Stimulated activated CD4-positive, alpha-beta T cell treated with anti-CD3 and anti-CD28 coated beads, Interleukin-1b, Interleukin-23, amount 100 ng/mL, for 24 hours (primary cell): Measurements from ENCODE around the gene GSTA5.
"Not testable (repeated sequence)": the region's sequence is repeated elsewhere in the genome, so short reads cannot be mapped to it uniquely, and the experiment has no call there.

Experiments
- DNase-seq, 4 experiments: peaks; one replicate each; pipeline ENCODE4 v3.0.0-alpha.2; 2020; ENCODE audit warnings: low read depth in 4 of 4, low spot score in 1 of 4

The GSTA5 gene

DNA sequence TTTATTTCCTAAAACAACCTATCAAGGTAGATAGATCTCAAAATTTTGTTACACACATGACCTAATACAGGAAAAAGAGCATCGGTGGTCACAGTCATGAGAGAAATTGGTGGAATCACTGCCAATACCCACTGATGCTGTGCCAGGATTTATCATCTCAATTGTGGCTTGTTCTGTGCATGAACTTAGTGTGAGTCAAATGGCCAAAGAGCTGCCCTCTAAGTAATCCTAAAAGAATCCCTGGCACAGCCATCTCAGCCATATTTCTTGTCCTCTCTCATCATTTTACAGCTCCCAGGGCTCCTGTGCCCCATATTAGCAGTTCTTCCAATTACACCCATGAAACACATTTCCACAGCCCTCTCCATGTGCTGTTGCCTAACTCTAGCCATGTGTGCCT is 6.1 kb downstream of the GSTA5 start:
- no peak for DNase-seq

DNA sequence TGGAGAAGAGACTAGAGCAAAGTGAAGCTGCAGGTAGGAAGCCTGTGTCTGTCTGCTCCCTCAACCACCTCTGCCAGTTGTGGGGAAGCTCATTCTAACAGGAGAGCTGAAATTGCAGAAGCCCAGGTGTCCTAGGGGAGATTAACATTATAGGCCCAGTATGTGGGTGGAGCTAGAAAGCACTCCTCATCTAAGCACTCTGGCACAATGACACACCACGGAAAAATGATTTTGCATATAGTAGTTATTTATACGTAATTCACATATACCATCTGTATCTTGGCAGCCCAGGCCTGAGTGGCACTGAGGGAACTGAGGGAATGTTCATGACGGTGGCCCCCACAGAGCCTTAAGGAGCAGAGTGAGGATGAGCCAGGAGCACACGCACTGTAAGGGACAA is 9.7 kb downstream of the GSTA5 start:
- not testable (repeated sequence) for DNase-seq

DNA sequence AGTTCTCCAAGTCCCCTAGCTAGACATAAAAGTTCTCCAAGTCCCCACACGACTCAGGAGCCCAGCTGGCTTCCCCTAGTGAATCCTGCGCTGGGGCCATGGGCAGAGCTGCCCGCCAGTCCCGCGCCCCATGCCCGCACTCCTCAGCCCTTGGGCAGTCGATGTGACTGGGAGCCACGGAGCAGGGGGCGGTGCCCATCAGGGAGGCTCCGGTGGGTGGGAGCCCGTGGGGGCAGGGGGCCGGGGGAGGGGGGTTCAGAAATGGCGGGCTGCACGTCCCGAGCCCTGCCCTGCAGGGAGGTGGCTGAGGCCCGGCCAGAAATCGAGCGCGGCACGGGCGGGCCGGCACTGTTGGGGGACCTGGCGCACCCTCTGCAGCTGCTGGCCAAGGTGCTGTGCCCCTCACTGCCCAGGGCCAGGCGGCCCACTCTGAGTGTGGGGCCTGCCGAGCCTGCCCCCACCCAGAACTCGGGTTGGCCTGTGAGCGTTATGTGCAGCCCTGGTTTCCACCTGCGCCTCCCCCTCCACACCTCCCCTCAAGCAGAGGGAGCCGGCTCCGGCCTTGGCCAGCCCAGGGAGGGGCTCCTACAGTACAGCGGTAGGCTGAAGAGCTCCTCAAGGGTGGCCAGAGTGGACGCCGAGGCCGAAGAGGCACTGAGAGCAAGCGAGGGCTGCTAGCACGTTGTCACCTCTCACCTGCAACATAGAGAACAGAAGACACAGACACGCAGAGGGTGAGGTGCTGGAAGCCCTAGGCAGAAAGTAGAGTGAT is 11.4 kb downstream of the GSTA5 start:
- DNase-seq, result no peak

DNA sequence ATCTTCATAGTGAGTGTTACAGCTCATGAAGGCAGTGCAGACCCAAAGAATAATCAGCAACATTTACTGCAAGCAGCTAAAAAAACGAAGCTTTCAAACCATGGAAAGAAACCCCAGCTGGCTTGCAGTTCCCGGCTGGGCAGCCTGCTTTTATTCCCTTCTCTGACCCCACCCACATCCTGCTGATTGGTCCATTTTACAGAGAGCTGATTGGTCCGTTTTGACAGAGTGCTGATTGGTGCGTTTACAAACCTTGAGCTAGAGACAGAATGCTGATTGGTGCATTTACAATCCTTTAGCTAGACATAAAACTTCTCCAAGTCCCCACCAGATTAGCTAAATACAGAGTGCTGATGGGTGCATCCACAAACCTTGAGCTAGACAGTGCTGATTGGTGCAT is 12.0 kb downstream of the GSTA5 start:
- DNase-seq, result not testable (repeated sequence)

DNA sequence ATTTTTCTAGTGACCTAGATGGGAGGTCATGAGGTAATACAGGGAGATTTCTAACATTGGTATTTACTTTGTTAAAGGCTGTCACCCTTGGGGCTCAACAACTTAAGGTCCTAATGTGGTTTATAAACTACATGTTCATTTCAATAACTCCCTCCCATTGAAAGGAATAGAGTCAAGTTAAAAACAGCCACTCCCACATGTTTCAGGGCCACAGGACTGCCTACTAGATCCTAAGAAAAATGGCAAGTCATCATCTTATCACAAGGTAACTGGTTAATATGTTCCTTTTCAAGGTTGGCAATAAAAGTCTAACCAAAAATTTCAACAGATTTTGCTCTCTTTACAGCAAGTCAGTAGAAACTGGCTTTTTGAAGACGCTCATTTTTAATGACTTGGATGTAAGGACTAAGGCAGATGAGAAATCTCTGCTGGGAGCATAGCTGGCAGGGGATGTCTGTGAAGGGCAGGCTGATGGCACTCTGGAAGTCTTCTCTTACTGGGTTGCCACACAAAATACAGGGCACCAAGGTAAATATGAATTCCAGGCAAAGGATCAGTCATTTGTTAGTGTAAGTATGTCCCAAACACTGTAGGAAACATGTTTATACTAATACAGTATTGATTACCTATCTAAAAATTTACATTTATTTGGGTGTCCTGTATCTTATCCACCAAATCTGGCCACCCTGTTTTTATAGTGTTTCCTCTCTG is 13.4 kb downstream of the GSTA5 start:
- DNase-seq, result not testable (repeated sequence)

DNA sequence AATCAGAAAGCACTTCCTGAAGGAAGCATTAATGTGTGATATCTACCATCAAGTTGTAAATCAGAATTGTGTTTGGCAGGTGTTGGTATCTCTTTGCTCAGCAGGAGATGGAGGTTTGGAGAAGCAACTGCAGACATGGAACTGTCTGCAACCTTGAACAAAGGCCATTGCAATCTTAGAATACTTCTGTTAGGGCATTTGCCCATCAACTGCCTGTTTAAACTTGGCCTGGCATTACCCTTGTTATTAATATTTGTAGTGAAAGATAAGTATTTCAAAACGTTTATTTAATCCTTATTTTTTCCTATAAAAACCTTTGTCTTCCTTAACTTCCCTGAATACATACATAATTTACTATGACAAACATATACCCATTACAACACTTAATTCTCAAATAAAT is 14.1 kb downstream of the GSTA5 start:
- no peak for DNase-seq

DNA sequence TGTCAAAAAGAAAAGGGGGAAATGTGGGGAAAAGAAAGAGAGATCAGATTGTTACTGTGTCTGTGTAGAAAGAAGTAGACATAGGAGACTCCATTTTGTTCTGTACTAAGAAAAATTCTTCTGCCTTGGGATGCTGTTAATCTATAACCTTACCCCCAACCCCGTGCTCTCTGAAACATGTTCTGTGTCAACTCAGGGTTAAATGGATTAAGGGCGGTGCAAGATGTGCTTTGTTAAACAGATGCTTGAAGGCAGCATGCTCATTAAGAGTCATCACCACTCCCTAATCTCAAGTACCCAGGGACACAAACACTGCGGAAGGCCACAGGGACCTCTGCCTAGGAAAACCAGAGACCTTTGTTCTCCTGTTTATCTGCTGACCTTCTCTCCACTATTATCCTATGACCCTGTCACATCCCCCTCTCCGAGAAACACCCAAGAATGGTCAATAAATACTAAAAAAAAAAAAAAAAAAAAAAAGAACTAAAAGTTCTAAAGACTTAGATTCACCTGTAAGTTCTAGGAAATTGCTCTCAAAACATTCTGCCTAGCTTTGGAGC is 14.6 kb downstream of the GSTA5 start:
- DNase-seq, result not testable (repeated sequence)

DNA sequence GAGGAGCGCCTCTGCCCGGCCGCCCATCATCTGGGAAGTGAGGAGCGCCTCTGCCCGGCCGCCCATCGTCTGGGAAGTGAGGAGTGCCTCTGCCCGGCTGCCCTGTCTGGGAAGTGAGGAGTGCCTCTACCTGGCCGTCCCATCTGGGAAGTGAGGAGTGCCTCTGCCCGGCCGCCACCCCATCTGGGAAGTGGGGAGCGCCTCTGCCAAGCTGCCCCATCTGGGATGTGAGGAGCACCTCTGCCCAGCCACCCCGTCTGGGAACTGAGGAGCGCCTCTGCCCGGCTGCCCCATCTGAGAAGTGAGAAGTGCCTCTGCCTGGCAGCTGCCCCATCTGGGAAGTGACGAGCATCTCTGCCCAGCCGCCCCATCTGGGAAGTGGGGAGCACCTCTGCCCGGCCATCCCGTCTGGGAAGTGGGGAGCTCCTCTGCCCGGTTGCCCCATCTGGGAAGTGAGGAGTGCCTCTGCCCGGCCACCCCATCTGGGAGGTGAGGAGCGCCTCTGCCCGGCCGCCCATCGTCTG is 15.3 kb downstream of the GSTA5 start:
- not testable (repeated sequence) for DNase-seq

DNA sequence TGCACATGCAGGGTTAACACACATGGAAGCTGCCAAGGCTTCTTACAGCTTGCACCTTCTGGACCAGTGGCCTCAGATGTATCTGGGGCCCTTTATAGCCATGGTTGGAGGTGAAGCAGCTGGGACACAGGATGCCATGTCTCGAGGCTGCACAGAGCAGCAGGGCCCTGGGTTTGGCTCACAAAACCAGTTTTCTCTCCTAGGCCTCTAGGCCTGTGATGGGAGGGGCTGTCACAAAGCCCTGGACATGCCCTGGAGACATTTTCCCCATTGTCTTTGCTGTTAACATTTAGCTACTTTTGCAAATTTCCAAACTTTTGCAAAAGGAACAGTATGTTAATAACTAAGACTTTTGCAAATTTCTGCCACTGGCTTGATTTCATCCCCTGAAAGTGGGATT is 18.8 kb downstream of the GSTA5 start:
- no peak for DNase-seq

DNA sequence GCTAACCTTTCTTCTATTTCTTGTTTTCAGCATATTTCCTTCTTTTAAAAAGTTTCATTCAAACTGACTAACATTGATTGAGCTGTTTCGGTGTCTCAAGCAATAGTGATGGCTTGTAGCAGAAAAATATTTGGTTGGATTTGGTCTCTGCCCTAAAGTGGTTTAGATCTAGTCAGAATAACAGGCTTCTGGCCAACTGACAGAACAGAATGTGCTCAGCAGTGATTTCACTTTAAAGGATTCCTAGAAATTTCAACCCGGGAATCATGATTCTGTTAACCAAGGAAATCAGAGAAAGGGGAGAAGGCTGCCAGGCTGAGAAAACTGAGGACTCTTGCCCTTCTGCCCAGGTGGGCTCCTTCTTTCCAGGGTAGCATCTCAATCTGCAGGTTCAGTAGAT is 20.4 kb downstream of the GSTA5 start:
- no peak for DNase-seq

DNA sequence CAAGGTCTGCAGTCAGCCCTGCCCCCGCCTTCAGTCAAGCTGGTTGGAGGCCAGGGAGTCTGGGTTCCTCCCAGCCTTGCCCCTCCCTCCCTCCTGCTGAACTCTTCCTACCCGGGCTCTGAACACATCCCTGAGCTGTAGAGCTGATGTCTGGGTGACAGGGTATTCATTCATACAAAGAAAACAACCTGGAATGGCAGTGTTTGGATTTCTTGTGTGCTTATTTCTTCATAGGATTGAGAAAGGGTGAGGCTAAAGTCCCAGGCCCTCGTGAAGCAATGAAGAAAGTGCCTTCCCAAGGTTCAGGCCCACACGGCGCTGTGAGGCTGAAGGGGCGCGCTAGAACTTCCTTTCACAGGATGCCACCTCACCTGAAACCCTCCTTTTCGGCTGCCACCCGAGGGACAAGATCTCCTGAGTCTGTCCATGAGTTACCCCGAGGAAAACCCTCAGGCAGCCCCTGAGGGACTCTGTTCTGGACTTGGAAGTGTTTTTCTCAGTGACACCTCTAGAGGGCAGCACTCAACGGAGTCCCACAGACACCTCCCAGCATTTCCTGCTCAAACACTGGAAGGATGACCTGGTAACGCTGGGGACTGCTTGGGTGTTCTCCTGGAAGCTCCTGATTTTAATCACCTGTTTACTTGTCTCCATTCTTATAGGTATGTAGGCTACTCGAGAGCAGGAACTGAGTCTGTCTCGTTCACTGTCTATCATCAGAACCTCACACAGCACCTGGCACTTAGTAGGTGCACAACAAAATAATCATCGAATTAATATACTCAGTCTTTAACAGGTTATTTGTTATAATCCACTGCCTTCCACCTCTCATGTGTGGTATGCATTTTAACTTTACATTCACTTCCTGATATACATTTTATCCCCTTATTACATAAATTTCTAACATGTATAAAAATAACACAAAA is 25.2 kb downstream of the GSTA5 start:
- peak; percentile 6 to 25 (median 12) for DNase-seq

DNA sequence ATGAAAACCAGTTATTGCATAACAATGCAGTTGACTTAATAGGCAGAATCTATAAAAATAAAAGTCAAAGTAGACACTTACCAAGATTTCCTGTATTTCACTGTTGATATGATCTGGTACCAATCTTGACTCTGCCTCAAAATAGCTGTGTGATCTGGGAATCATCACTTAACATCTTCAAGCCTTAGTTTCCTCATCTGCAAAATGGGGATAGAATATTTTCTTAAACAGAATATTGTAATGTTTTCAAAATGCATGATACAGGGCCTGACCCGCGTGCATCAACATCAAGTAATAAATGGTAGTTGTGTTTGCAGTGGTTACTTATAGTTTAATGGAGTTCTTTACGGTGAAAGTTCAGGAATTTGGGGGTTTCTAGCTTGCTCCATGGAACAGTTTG is 26.1 kb downstream of the GSTA5 start:
- DNase-seq, result not testable (repeated sequence)

DNA sequence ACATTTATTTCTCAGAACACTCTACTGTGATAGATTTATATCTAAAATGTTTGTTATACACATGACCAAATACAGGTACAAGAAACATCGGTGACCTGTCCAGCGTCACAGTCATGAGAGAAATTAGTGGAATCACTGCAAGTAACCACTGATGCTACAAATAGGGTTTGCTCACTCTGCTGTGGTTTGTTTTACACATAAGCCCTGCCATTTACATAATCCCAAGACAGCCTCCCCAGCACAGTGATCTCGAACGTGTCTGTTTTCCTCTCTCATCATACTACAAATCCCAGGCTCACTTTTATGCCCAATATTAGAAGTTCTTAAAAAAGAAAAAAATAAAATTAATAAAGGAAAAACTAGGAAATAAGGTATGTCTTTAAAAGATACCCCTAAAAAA is 30.8 kb downstream of the GSTA5 start:
- not testable (repeated sequence) for DNase-seq

DNA sequence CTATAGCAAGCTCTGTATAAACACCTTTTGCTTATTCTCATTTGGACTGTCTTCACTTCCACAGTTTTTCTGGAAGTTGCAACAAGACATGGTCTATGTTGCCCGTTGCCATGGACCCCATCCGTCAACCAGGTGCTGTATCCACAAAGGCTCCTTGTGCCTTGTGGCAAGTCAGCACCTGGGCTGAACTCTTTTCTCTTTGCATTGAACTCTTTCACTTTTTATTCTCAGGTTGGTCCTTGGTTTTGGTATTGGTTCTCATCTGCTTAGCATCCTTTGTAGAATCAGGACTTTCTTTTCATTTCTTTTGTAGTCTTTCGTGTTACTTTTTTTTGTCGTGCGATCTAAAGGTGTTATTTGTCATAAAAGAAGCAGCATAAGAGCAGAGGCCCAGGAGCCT is 32.0 kb downstream of the GSTA5 start:
- DNase-seq, result no peak

DNA sequence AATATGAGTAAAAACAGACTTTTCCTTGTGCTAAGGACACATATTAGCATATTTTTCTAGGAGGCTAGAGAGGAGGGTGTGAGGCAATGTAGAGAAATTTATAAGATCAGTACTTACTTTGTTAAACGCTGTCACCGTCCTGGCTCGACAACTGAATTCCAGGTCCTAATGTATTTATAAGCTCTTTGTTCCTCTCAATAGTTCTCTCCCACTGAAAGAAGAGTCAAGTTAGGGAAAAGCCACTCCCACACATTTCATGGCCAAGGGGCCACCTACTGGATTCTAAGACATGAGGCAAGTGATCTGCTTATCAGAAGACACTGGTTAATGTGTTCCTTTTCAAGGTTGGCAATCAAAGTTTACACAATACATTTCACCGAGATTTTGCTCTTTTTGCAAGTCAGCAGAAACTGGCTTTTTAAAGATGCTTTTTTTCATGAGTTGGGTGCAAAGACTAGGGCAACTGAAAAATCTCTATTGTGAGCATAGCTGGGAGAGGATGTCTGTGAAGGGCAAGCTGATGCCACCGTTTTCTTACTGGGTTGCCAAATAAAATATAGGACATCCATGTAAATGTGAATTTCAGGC is 36.9 kb downstream of the GSTA5 start, which contains the start of gene GSTA1:
Gene GSTA1, minus strand, starts transcription at position 149 of the 588 bp plus-strand sequence. CDS start 4,549 bp downstream, outside the sequence.
- not testable (repeated sequence) for DNase-seq

DNA sequence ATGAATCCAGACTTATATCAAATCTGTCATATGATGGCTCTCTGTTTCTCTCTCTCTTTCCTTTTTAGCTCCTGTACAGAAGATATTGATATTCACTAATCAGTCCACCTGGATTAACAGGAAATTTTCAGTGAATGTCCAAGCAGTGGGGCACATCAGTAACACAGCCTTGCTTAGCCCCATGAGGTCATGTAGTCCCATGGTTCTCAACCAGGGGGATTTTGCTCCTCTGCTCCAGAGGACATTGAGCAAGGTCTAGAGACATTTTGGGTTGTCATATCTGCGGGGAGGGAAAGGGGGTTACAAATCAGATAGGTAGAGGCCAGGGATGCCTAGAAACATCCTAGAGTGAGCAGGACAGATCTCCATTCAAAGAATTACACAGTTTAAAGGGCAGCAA is 37.8 kb downstream of the GSTA5 start:
- DNase-seq, result no peak

DNA sequence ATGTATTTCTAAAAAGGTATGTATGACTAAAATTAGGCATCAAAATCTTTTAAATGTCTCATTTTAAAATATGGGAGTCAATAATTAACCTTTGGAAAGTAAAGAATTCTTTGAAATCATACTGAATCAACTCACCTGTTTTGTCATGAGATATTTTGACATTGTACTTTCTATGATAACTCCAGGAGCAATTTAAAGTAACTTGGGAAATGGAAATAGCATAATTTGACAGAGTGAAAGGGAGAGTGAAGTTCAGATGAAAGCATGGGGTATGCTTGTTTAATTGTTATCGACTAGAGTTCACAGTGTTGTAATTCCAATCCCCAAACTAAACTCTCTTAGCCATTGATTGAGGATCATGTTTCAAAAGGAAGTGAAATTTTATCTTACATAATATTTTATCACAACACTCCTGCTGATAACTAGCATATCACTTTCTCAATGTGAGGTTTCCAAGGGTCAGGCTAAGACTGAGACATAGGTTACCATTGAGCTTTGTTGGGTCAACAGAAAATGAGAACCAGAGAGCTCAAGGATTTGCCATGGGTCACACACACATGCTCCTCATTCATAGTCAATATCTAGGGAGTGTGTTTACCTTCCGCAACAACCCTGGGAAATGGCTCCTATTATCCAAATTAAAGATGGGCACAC is 39.3 kb downstream of the GSTA5 start:
- no peak for DNase-seq

DNA sequence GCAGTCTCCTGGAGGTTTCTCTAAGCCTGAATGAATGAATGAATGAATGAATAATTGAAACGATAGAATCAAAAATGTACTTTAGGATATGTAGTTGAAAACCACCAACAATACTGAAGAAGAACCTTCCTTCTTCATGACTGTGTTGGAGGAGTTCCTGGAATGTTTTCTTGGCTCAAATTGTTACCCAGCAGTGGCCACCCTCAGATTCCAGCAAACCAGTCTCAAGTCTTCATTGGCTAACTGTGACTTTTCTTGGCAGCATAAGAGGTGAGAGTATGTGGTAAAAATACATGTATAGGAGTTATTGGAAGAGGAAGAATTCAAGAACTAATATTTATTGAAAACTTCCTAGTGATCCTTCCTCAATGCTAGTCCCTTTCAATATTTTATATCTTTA is 41.3 kb downstream of the GSTA5 start:
- not testable (repeated sequence) for DNase-seq

DNA sequence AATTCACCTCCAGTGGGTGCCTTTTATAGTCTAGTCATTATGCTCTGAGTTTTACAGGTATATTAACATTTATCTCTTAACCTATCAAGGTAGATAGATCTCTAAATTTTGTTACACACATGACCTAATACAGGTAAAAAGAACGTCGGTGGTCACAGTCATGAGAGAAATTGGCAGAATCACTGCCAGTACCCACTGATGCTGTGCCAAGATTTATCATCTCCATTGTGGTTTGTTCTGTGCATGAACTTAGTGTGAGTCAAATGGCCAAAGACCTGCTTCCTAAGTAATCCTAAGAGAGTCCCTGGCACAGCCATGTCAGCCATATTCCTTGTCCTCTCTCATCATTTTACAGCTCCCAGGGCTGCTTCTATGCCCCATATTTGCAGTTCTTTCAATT is 46.2 kb downstream of the GSTA5 start:
- DNase-seq, result not testable (repeated sequence)

DNA sequence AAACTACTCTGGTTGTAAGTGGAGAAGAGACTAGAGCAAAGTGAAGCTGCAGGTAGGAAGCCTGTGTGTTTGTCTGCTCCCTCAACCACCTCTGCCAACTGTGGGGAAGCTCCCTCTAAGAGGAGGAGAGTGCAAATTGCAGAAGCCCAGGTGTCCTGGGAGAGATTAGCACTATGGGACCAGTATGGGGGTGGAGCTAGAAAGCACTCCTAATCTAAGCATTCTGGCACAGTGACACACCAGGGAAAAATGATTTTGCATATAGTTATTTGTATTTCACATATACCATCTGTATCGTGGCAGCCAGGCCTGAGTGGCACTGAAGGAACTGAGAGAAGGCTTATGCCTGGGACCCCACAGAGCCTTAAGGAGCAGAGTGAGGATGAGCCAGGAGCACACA is 49.8 kb downstream of the GSTA5 start:
- no peak for DNase-seq
